Keratinocyte (primary cell): Measurements from ENCODE around the gene GLCE. TPM values are rescaled to one million over a fixed set of nuclear protein-coding genes. Genes with fewer than 3 reads are reported as not detected.

Experiments
- DNase-seq: peaks from one replicate; pipeline ENCODE4 v3.0.0-alpha.2; 2011; ENCODE audit warnings: low read depth, missing footprints, low spot score
- FAIRE-seq: peaks from 2 replicates; lab custom pipeline; 2011; peaks lifted over from hg19 to GRCh38; lab: Jason Lieb, UNC
- H2AFZ ChIP-seq: 2 replicates; pipeline ENCODE4 v1.6.0; 2012; ENCODE audit warnings: low read length, control low read depth, inconsistent platforms; ENCODE audit not compliant: control insufficient read depth
- H3K27ac ChIP-seq: 2 replicates; pipeline ENCODE4 v1.5.1; 2011; ENCODE audit warnings: low read length; ENCODE audit not compliant: control insufficient read depth, insufficient read depth
- H3K27me3 ChIP-seq: 3 replicates; pipeline ENCODE4 v1.6.0; 2011; ENCODE audit warnings: low read length; ENCODE audit not compliant: control insufficient read depth, insufficient read depth; ENCODE audit errors: extremely low read depth
- H3K36me3 ChIP-seq, 2 experiments: 2 replicates in 1 of 2; 3 replicates in 1 of 2; pipeline ENCODE4 v1.5.1; 2011; ENCODE audit warnings: low read length in 2 of 2, mild to moderate bottlenecking in 1 of 2; ENCODE audit not compliant: control insufficient read depth in 2 of 2, insufficient read depth in 2 of 2; ENCODE audit errors: extremely low read depth in 1 of 2
- H3K4me1 ChIP-seq: 3 replicates; pipeline ENCODE4 v1.5.1; 2011; ENCODE audit warnings: low read length; ENCODE audit not compliant: control insufficient read depth, insufficient read depth; ENCODE audit errors: extremely low read depth
- H3K4me2 ChIP-seq: 3 replicates; pipeline ENCODE4 v1.6.0; 2011; ENCODE audit warnings: low read depth, low read length; ENCODE audit not compliant: control insufficient read depth, insufficient read depth; ENCODE audit errors: extremely low read depth
- H3K4me3 ChIP-seq, 3 experiments: fragments of 200-600 bp in 1 of 3; sonication (generic) in 1 of 3; 2 replicates in 2 of 3; 3 replicates in 1 of 3; pipeline ENCODE4 v1.5.1; 2011 to 2016; ENCODE audit warnings: low read length in 3 of 3, mild to moderate bottlenecking in 3 of 3, control low read depth in 2 of 3, inconsistent platforms in 1 of 3, low read depth in 1 of 3, mixed read lengths in 1 of 3, mixed run types in 1 of 3, moderate library complexity in 1 of 3; ENCODE audit not compliant: control insufficient read depth in 2 of 3, insufficient read depth in 2 of 3; ENCODE audit errors: extremely low read depth in 1 of 3
- H3K79me2 ChIP-seq: 2 replicates; pipeline ENCODE4 v1.6.0; 2012; ENCODE audit warnings: low read length; ENCODE audit not compliant: control insufficient read depth, insufficient read depth
- H3K9ac ChIP-seq: 3 replicates; pipeline ENCODE4 v1.6.0; 2011; ENCODE audit warnings: low read length; ENCODE audit not compliant: control insufficient read depth, insufficient read depth; ENCODE audit errors: extremely low read depth
- H3K9me1 ChIP-seq: 3 replicates; pipeline ENCODE4 v1.6.0; 2011; ENCODE audit warnings: low read length; ENCODE audit not compliant: control insufficient read depth, insufficient read depth; ENCODE audit errors: extremely low read depth
- H3K9me3 ChIP-seq: 2 replicates; pipeline ENCODE4 v1.5.1; 2012; ENCODE audit warnings: low read depth, low read length; ENCODE audit not compliant: control insufficient read depth
- H4K20me1 ChIP-seq: 3 replicates; pipeline ENCODE4 v1.6.0; 2011; ENCODE audit warnings: low read length; ENCODE audit not compliant: control insufficient read depth, insufficient read depth; ENCODE audit errors: extremely low read depth
- CTCF ChIP-seq, 3 experiments: IDR thresholded peaks in 1 of 3; conservative IDR thresholded peaks in 1 of 3; optimal IDR thresholded peaks in 1 of 3; 2 replicates in 2 of 3; 3 replicates in 1 of 3; pipeline versions ENCODE3 to v1.5.1; 2011; ENCODE audit warnings: low read length in 3 of 3, mild to moderate bottlenecking in 3 of 3, moderate library complexity in 2 of 3, control low read depth in 1 of 3, inconsistent platforms in 1 of 3; ENCODE audit not compliant: insufficient read depth in 2 of 3; ENCODE audit errors: extremely low read depth in 1 of 3
- EZH2 ChIP-seq: IDR thresholded peaks from one replicate; pipeline ENCODE4 v1.6.1; 2012; ENCODE audit warnings: inconsistent platforms, mild to moderate bottlenecking, low read length, moderate library complexity
- dilution Hi-C: fragments of 300-500 bp; cut with MboI; formaldehyde crosslinking; loops from one replicate; pipeline ENCODE4 v1.7.0; 2020; ENCODE audit warnings: low sequenced_read_pairs; ENCODE audit not compliant: extremely low pct_ligation_motif_present
- polyA plus RNA-seq, 5 experiments: library from polyadenylated mRNA; depleted of rRNA in 3 of 5; stranded (reverse) in 3 of 5; stranded (forward) in 1 of 5; unstranded in 1 of 5; fragments of >200 nt; gene quantifications; 1 replicate in 1 of 5; 2 replicates in 3 of 5; 3 replicates in 1 of 5; pipeline versions ENCODE4 v1.2.1 to v1.2.3, GENCODE V29; 2011 to 2012; ENCODE audit warnings: missing spikeins in 2 of 5, low read depth in 1 of 5, low replicate concordance in 1 of 5

GLCE gene
- polyA plus RNA-seq, 1 donor (not counting 4 experiments of a cell fraction or from before 2014, with no cell fraction given), result 16.3 TPM

- Histone ChIP-seq H3K27me3 (peaks cover 22% of the 10 kb centered on the region), H4K20me1 (no peaks in the 10 kb centered on the region), H3K4me2 (no peak overlapping the region), H3K4me3 (no peak overlapping the region), H3K4me1 (no peaks in the 10 kb centered on the region), H3K27ac (no peak overlapping the region), H3K9ac (no peak overlapping the region), H2AFZ (no peak overlapping the region), H3K9me3 (no peaks in the 10 kb centered on the region), H3K79me2 (no peaks in the 10 kb centered on the region), H3K9me1 (no peaks in the 10 kb centered on the region), H3K36me3 (no peaks in the 10 kb centered on the region)
- TF ChIP-seq EZH2 (no peak), CTCF (optimal IDR thresholded peaks at IDR 0.05 in 1 of 3, IDR thresholded peaks at IDR 0.05 in 1 of 3, conservative IDR thresholded peaks at IDR 0.05 in 1 of 3; ENCODE audit: extremely low read depth in 1 of 3, insufficient read depth in 2 of 3, low read length in 3 of 3) (no peak)
- dilution Hi-C loops, result no loop called here
- FAIRE-seq (no peak), DNase-seq (no peak)
Measured at GRCh38 chr15:69138963-69139362, 21.5 kb upstream of the GLCE start.

- Histone ChIP-seq H3K9me1 (no peaks in the 10 kb centered on the region), H4K20me1 (no peaks in the 10 kb centered on the region), H3K9me3 (no peaks in the 10 kb centered on the region), H3K4me1 (no peaks in the 10 kb centered on the region), H3K27ac (no peak overlapping the region), H3K4me3 (no peak overlapping the region), H3K79me2 (no peaks in the 10 kb centered on the region), H3K36me3 (no peaks in the 10 kb centered on the region), H2AFZ (no peak overlapping the region), H3K9ac (no peak overlapping the region), H3K27me3 (peaks cover 26% of the 10 kb centered on the region), H3K4me2 (peak overlapping the region; percentile 46)
- dilution Hi-C loops, result loop anchor here (5.0 kb wide), 1 partner anchor 53 kb away; no protein-coding TSS in a partner anchor
- DNase-seq, result no peak
- no peak for FAIRE-seq
- TF ChIP-seq EZH2 (no peak), CTCF (optimal IDR thresholded peaks at IDR 0.05 in 1 of 3, IDR thresholded peaks at IDR 0.05 in 1 of 3, conservative IDR thresholded peaks at IDR 0.05 in 1 of 3; ENCODE audit: extremely low read depth in 1 of 3, insufficient read depth in 2 of 3, low read length in 3 of 3) (no peak)
Measured at GRCh38 chr15:69140306-69140705, 20.1 kb upstream of the GLCE start.
